K562 (cell line): ENCODE measurements around the gene BRICD5. TPM values are rescaled to one million over a fixed set of nuclear protein-coding genes. Genes with fewer than 3 reads are reported as not detected.

ENCODE experiments used
- ATAC-seq: fragments of 200-7000 bp; cut with Tn5 transposase; 3 replicates; pipeline ENCODE4 v1.9.1; 2020; ENCODE audit warnings: moderate library complexity
- BruUV-seq: library from RNA; stranded (reverse); fragments of 400-500 nt; replicated peaks from 2 replicates; lab custom pipeline; 2021; lab: Mats Ljungman, UMichigan
- CTCF ChIA-PET: fragments of 300-600 bp; formaldehyde crosslinking; extraction: SDS; loops from one replicate; lab custom pipeline; 2021; ENCODE audit warnings: low intra/inter-chr PET ratio; lab: Yijun Ruan, JAX
- POLR2A ChIA-PET: fragments of 300-600, 350-650 bp; sonication (Branson Sonifier 250); formaldehyde crosslinking; extraction: SDS; loops from one replicate; lab custom pipeline; 2021; ENCODE audit warnings: antibody characterized with exemption, inconsistent platforms; lab: Yijun Ruan, JAX
- DNase-seq, 4 experiments: peaks; one replicate each; pipeline versions ENCODE4 v3.0.0 to v3.0.0-alpha.2; 2011 to 2018; ENCODE audit warnings: low spot score in 3 of 4, mixed read lengths in 3 of 4; ENCODE audit errors: extremely low read depth in 1 of 4
- FAIRE-seq: peaks from 2 replicates; lab custom pipeline; 2011; peaks lifted over from hg19 to GRCh38; lab: Jason Lieb, UNC
- H2AFZ ChIP-seq: 2 replicates; pipeline ENCODE4 v1.6.0; 2011; ENCODE audit warnings: low read depth, low read length, control low read depth, inconsistent platforms
- H3K27ac ChIP-seq: fragments of 200-600 bp; 3 replicates; pipeline ENCODE4 v1.8.0; 2011; ENCODE audit warnings: low read depth, mild to moderate bottlenecking, control low read depth, inconsistent platforms, low read length, moderate library complexity, mixed read lengths; ENCODE audit errors: extremely low read depth
- H3K27me3 ChIP-seq, 2 experiments: fragments of 300-600 bp in 1 of 2; 2 replicates in 1 of 2; 3 replicates in 1 of 2; pipeline versions ENCODE4 v1.6.0 to v1.8.0; 2011; ENCODE audit warnings: inconsistent platforms in 2 of 2, low read length in 2 of 2, mild to moderate bottlenecking in 1 of 2, mixed read lengths in 1 of 2, moderate library complexity in 1 of 2; ENCODE audit not compliant: control insufficient read depth in 2 of 2, insufficient read depth in 2 of 2
- H3K36me3 ChIP-seq: fragments of 300-600 bp; 3 replicates; pipeline ENCODE4 v1.8.0; 2011; ENCODE audit warnings: mild to moderate bottlenecking, low read length, inconsistent platforms; ENCODE audit not compliant: control insufficient read depth, insufficient read depth
- H3K4me1 ChIP-seq, 2 experiments: fragments of 200-600 bp in 1 of 2; replicated peaks in 1 of 2; 2 replicates in 1 of 2; 3 replicates in 1 of 2; pipeline versions ENCODE4 v1.5.1 to v1.8.0; 2011; ENCODE audit warnings: inconsistent platforms in 2 of 2, low read length in 2 of 2, mild to moderate bottlenecking in 1 of 2, mixed read lengths in 1 of 2, moderate library complexity in 1 of 2; ENCODE audit not compliant: control insufficient read depth in 2 of 2, insufficient read depth in 2 of 2
- H3K4me2 ChIP-seq: 2 replicates; pipeline ENCODE4 v1.6.1; 2011; ENCODE audit warnings: low read length, control low read depth, inconsistent platforms, mixed read lengths; ENCODE audit not compliant: insufficient read depth
- H3K4me3 ChIP-seq: fragments of 200-600 bp; sonication (generic), shearing (Covaris generic); 2 replicates; pipeline ENCODE4 v1.5.1; 2016; ENCODE audit warnings: control low read depth, inconsistent platforms
- H3K79me2 ChIP-seq: fragments of 200-600 bp; 3 replicates; pipeline ENCODE4 v1.8.0; 2011; ENCODE audit warnings: low read length, inconsistent platforms; ENCODE audit not compliant: control insufficient read depth, insufficient read depth
- H3K9ac ChIP-seq, 2 experiments: 2 replicates each; pipeline versions ENCODE4 v1.6.0 to v1.6.1; 2011; ENCODE audit warnings: low read depth in 2 of 2, low read length in 2 of 2, control low read depth in 1 of 2, inconsistent platforms in 1 of 2, mild to moderate bottlenecking in 1 of 2, mixed read lengths in 1 of 2; ENCODE audit not compliant: insufficient read depth in 1 of 2
- H3K9me1 ChIP-seq: one replicate; pipeline ENCODE4 v1.6.0; 2011; ENCODE audit warnings: inconsistent platforms, mild to moderate bottlenecking, low read length, moderate library complexity; ENCODE audit not compliant: control insufficient read depth, insufficient read depth
- H3K9me3 ChIP-seq: replicated peaks from 2 replicates; pipeline ENCODE4 v1.5.1; 2011; ENCODE audit warnings: low read depth, low read length, inconsistent platforms; ENCODE audit not compliant: control insufficient read depth, insufficient read depth
- H4K20me1 ChIP-seq: replicated peaks from 2 replicates; pipeline ENCODE4 v1.6.1; 2011; ENCODE audit warnings: low read length, inconsistent platforms, mixed read lengths; ENCODE audit not compliant: control insufficient read depth, insufficient read depth
- ARID3A ChIP-seq: IDR thresholded peaks from 2 replicates; pipeline ENCODE4 v1.6.1; 2012; ENCODE audit warnings: low read depth, low read length, improper control_type of control experiment, borderline replicate concordance
- MYC ChIP-seq, 2 experiments: fragments of 250-450 bp in 1 of 2; sonication (Bioruptor Pico) in 1 of 2; IDR thresholded peaks; 2 replicates each; pipeline versions ENCODE4 v1.5.1 to v1.6.1; 2012 to 2021; ENCODE audit warnings: low read depth in 2 of 2, borderline replicate concordance in 1 of 2, improper control_type of control experiment in 1 of 2, low read length in 1 of 2, mild to moderate bottlenecking in 1 of 2, moderate library complexity in 1 of 2
- PHTF2 ChIP-seq: fragments of 250-450 bp; sonication (Bioruptor Pico); IDR thresholded peaks from 2 replicates; pipeline ENCODE4 v1.5.0; 2021; ENCODE audit warnings: mild to moderate bottlenecking
- POLR2G ChIP-seq: fragments of 200-400 bp; formaldehyde crosslinking; IDR thresholded peaks from 2 replicates; pipeline ENCODE4 v1.6.1; 2017; ENCODE audit warnings: low read depth, mild to moderate bottlenecking, antibody characterized with exemption, low read length, moderate library complexity
- RBFOX2 ChIP-seq: fragments of 200-400 bp; formaldehyde crosslinking; IDR thresholded peaks from 2 replicates; pipeline ENCODE4 v1.6.1; 2017; ENCODE audit warnings: low read depth, mild to moderate bottlenecking, low read length, moderate library complexity
- WGBS: fragments of 100-300 bp; shearing (Covaris generic); methylation state at CpG from one replicate; pipeline ENCODE4 v1.1.6; 2016; ENCODE audit warnings: low coverage, mixed read lengths; ENCODE audit not compliant: insufficient coverage; ENCODE audit errors: missing lambda C conversion rate; 5-methylcytosine and 5-hydroxymethylcytosine counted together
- in situ Hi-C: fragments of 300-500 bp; cut with MboI; formaldehyde crosslinking; loops from 4 replicates; pipeline ENCODE4 v1.15.0; 2018; ENCODE audit warnings: inconsistent platforms, mixed read lengths
- intact Hi-C: fragments of 100-400 bp; cut with micrococcal nuclease; formaldehyde crosslinking; loops from 2 replicates; pipeline ENCODE4 v1.14.2; 2022
- polyA plus RNA-seq, 8 experiments: library from polyadenylated mRNA; depleted of rRNA in 4 of 8; stranded (reverse) in 5 of 8; unstranded in 3 of 8; fragments of >200 nt; fragmentation: Nextera tagmentation in 2 of 8; fragmentation: Illumina TruSeq in 1 of 8; extraction: Ambion mirVana in 2 of 8; extraction: Trizol in 1 of 8; gene quantifications; 2 replicates each; pipeline versions ENCODE4 v1.2.1 to v1.2.3, GENCODE V29; 2011 to 2014; ENCODE audit warnings: inconsistent platforms in 1 of 8, missing spikeins in 1 of 8
- total RNA-seq, 7 experiments: library from RNA; depleted of rRNA in 6 of 7; stranded (reverse); fragments of >200 nt in 6 of 7; fragmentation: Illumina TruSeq in 2 of 7; extraction: Trizol in 2 of 7; gene quantifications; 2 replicates each; pipeline versions ENCODE4 v1.2.1 to v1.2.3, GENCODE V29; 2011 to 2021; ENCODE audit warnings: low replicate concordance in 1 of 7

Gene BRICD5
- total and polyA plus RNA-seq, 9 of the 15 experiments (the other 6 are each of a cell fraction or from before 2014, with no cell fraction given): 0.24 to 15.1 (median 2.4) TPM; not detected in 1

- FAIRE-seq (no peak), ATAC-seq (no peak), DNase-seq (no peak)
- CTCF ChIA-PET: no interaction called here
- TF ChIP-seq MYC (IDR thresholded peaks at IDR 0.05; ENCODE audit: low read depth, low read length) (no peak), MYC (CRISPR knock-in tag; IDR thresholded peaks at IDR 0.05; ENCODE audit: borderline replicate concordance, low read depth) (no peak), PHTF2 (no peak), RBFOX2 (peak; percentile 4; the same call in 1 of the 2 replicates), POLR2G (peak; percentile 61), ARID3A (no peak)
- H3K36me3 ChIP-seq: peaks cover 51% of the 10 kb centered on the region; the same call in 1 of the 3 replicates
- H3K9me3 ChIP-seq: no peaks in the 10 kb centered on the region
- H4K20me1 ChIP-seq: no peaks in the 10 kb centered on the region; the same call in 1 of the 2 replicates
- no peak overlapping the region for H3K4me2 ChIP-seq
- H3K79me2 ChIP-seq: no peaks in the 10 kb centered on the region
- no peak overlapping the region for H3K27ac ChIP-seq
- no peaks in the 10 kb centered on the region for H3K27me3 ChIP-seq
- H3K9me1 ChIP-seq: no peaks in the 10 kb centered on the region
- H3K4me1 ChIP-seq: peaks cover 2 to 75% of the 10 kb centered on the region in 2 experiments; a peak in 3 of 5 replicates
- no TSS peak for BruUV-seq
- no peak overlapping the region for H3K4me3 ChIP-seq
- WGBS: 84% methylated on average over 13 of the region's 18 CpGs
- no peak overlapping the region; a peak in 1 of 4 replicates for H3K9ac ChIP-seq
- intact Hi-C loops (no loop called here), in situ Hi-C loops (no loop called here)
- H2AFZ ChIP-seq: no peak overlapping the region
- POLR2A ChIA-PET: interaction anchor here (0.6 to 1.1 kb wide), 3 partner anchors 9 to 22 kb away, joined by 3 to 7 read pairs (median 5); partner anchors contain the start of gene TRAF7
Measured at GRCh38 chr16:2177101-2177500, 33.6 kb downstream of the BRICD5 start.
